GM12878 (cell line): Measurements from ENCODE around the gene SPAG9. TPM values are rescaled to one million over a fixed set of nuclear protein-coding genes. Genes with fewer than 3 reads are reported as not detected.

Experiments
- CREM ChIP-seq: IDR thresholded peaks from 2 replicates; pipeline ENCODE4 v1.6.1; 2014; ENCODE audit warnings: antibody characterized with exemption, low read depth
- IRF4 ChIP-seq: IDR thresholded peaks from 2 replicates; pipeline ENCODE4 v1.6.1; 2011; ENCODE audit warnings: low read depth, low read length
- JUNB ChIP-seq: IDR thresholded peaks from 2 replicates; pipeline ENCODE4 v1.6.1; 2016; ENCODE audit warnings: antibody characterized with exemption, mild to moderate bottlenecking
- POLR2AphosphoS5 ChIP-seq: IDR thresholded peaks from 2 replicates; pipeline ENCODE4 v1.6.1; 2011; ENCODE audit warnings: mild to moderate bottlenecking, low read length, inconsistent platforms
- RAD21 ChIP-seq: IDR thresholded peaks from 2 replicates; pipeline ENCODE4 v1.6.1; 2011; ENCODE audit warnings: mild to moderate bottlenecking, low read depth, low read length, moderate library complexity; ENCODE audit not compliant: insufficient read depth
- SMC3 ChIP-seq: IDR thresholded peaks from 2 replicates; pipeline ENCODE4 v1.6.1; 2011; ENCODE audit warnings: low read length, improper control_type of control experiment, borderline replicate concordance
- YY1 ChIP-seq: IDR thresholded peaks from 2 replicates; pipeline ENCODE4 v1.6.1; 2011; ENCODE audit warnings: low read depth, mild to moderate bottlenecking, low read length
- ZNF384 ChIP-seq: IDR thresholded peaks from 2 replicates; pipeline ENCODE4 v1.6.1; 2012; ENCODE audit warnings: low read depth, mild to moderate bottlenecking, low read length, improper control_type of control experiment, borderline replicate concordance
- polyA plus RNA-seq, 11 experiments: library from polyadenylated mRNA; depleted of rRNA in 4 of 11; unstranded in 6 of 11; stranded (reverse) in 5 of 11; fragments of >200 nt; fragmentation: Nextera tagmentation in 4 of 11; fragmentation: Illumina TruSeq in 1 of 11; extraction: Ambion mirVana in 4 of 11; extraction: Trizol in 1 of 11; gene quantifications; 1 replicate in 1 of 11; 2 replicates in 10 of 11; pipeline versions ENCODE4 v1.2.1 to v1.2.3, GENCODE V29; 2011 to 2016; ENCODE audit warnings: inconsistent platforms in 2 of 11, missing spikeins in 2 of 11, low read depth in 1 of 11
- total RNA-seq, 4 experiments: library from RNA; depleted of rRNA in 3 of 4; stranded (reverse); fragments of >200 nt in 3 of 4; fragmentation: Illumina TruSeq in 1 of 4; extraction: Trizol in 1 of 4; gene quantifications; 2 replicates each; pipeline versions ENCODE4 v1.2.1 to v1.2.3, GENCODE V29; 2013 to 2021
- TF ChIP-seq, protein P1 (sequence below): IDR thresholded peaks from 2 replicates; pipeline ENCODE4 v1.6.1; 2011; ENCODE audit warnings: borderline replicate concordance, low read depth, mild to moderate bottlenecking, moderate library complexity, low read length; ENCODE audit not compliant: insufficient read depth, poor library complexity, severe bottlenecking
- TF ChIP-seq, protein P2 (sequence below): fragments of 450-650 bp; formaldehyde crosslinking; IDR thresholded peaks from 2 replicates; pipeline ENCODE4 v1.4.0; 2022; ENCODE audit warnings: mild to moderate bottlenecking, moderate library complexity
- TF ChIP-seq, protein P3 (sequence below): fragments of 450-650 bp; IDR thresholded peaks from 2 replicates; pipeline ENCODE4 v1.6.1; 2016; ENCODE audit warnings: mild to moderate bottlenecking
- TF ChIP-seq, protein P4 (sequence below), 3 experiments: IDR thresholded peaks in 2 of 3; conservative IDR thresholded peaks in 1 of 3; 2 replicates each; pipeline ENCODE4 v1.5.1; 2011; ENCODE audit warnings: low read depth in 3 of 3, low read length in 3 of 3, mild to moderate bottlenecking in 3 of 3, control low read depth in 2 of 3, moderate library complexity in 2 of 3, inconsistent platforms in 1 of 3, mixed read lengths in 1 of 3; ENCODE audit not compliant: control insufficient read depth in 2 of 3, insufficient read depth in 1 of 3; ENCODE audit errors: extremely low read depth in 1 of 3
- TF ChIP-seq, protein P5 (sequence below): IDR thresholded peaks from 2 replicates; pipeline ENCODE4 v1.6.1; 2012; ENCODE audit warnings: low read depth, low read length, improper control_type of control experiment

SPAG9 gene
- total and polyA plus RNA-seq, 10 of the 15 experiments (the other 5 are each of a cell fraction or from before 2014, with no cell fraction given), result 6.6 to 42.0 (median 24.9) TPM

DNA sequence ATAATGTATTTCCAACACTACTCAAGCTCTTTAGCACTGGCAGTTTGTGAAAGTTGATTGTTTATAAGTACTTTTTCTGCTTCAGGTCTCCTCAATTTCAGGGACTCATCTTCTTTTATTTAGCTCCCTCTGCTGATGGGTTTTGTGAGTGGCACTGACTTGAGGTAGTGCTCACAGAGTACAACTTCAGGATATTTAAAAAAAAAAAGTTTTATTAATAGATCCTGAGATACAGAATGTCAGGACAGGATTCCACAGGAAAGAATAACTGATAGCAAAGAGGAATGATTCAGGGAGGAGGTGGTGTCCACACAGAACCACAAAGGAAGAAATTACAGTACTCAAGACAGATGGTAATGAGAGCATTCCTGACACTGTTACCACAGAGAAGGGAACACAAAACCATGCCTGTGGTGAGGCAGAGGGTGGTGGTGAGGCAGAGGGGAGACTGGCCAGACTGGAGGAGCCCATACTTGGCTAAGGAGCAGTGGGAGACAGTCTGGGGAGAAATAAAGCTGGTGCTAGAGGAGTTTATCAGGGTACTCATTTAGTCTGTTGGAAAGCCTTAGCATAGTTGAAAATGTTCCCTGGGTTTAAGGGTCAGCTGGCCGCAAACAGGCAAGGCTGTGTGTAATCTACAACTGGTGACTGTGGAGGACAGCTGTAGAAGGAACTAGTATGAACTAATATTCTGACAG is 63.7 kb downstream of the SPAG9 start (continued):
- no peak for TF ChIP-seq IRF4
- no peak for TF ChIP-seq POLR2AphosphoS5
- 0 out of 2 replicates have a peak, but pooled peaks have one; percentile 19 for TF ChIP-seq YY1
- TF ChIP-seq, protein P1, sequence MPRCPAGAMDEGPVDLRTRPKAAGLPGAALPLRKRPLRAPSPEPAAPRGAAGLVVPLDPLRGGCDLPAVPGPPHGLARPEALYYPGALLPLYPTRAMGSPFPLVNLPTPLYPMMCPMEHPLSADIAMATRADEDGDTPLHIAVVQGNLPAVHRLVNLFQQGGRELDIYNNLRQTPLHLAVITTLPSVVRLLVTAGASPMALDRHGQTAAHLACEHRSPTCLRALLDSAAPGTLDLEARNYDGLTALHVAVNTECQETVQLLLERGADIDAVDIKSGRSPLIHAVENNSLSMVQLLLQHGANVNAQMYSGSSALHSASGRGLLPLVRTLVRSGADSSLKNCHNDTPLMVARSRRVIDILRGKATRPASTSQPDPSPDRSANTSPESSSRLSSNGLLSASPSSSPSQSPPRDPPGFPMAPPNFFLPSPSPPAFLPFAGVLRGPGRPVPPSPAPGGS, result no peak
- TF ChIP-seq, protein P2, sequence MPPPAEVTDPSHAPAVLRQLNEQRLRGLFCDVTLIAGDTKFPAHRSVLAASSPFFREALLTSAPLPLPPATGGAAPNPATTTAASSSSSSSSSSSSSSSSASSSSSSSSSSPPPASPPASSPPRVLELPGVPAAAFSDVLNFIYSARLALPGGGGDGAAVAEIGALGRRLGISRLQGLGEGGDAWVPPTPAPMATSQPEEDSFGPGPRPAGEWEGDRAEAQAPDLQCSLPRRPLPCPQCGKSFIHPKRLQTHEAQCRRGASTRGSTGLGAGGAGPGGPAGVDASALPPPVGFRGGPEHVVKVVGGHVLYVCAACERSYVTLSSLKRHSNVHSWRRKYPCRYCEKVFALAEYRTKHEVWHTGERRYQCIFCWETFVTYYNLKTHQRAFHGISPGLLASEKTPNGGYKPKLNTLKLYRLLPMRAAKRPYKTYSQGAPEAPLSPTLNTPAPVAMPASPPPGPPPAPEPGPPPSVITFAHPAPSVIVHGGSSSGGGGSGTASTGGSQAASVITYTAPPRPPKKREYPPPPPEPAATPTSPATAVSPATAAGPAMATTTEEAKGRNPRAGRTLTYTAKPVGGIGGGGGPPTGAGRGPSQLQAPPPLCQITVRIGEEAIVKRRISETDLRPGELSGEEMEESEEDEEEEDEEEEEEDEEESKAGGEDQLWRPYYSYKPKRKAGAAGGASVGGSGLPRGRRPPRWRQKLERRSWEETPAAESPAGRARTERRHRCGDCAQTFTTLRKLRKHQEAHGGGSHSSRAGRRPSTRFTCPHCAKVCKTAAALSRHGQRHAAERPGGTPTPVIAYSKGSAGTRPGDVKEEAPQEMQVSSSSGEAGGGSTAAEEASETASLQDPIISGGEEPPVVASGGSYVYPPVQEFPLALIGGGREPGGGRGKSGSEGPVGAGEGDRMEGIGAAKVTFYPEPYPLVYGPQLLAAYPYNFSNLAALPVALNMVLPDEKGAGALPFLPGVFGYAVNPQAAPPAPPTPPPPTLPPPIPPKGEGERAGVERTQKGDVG (CRISPR knock-in tag), result no peak
- TF ChIP-seq, protein P3, sequence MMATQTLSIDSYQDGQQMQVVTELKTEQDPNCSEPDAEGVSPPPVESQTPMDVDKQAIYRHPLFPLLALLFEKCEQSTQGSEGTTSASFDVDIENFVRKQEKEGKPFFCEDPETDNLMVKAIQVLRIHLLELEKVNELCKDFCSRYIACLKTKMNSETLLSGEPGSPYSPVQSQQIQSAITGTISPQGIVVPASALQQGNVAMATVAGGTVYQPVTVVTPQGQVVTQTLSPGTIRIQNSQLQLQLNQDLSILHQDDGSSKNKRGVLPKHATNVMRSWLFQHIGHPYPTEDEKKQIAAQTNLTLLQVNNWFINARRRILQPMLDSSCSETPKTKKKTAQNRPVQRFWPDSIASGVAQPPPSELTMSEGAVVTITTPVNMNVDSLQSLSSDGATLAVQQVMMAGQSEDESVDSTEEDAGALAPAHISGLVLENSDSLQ, result peak; percentile 28; the same call in 1 of the 2 replicates
- no peak for TF ChIP-seq CREM
- TF ChIP-seq JUNB, result no peak
- TF ChIP-seq RAD21, result peak; percentile 87
- TF ChIP-seq, protein P4, sequence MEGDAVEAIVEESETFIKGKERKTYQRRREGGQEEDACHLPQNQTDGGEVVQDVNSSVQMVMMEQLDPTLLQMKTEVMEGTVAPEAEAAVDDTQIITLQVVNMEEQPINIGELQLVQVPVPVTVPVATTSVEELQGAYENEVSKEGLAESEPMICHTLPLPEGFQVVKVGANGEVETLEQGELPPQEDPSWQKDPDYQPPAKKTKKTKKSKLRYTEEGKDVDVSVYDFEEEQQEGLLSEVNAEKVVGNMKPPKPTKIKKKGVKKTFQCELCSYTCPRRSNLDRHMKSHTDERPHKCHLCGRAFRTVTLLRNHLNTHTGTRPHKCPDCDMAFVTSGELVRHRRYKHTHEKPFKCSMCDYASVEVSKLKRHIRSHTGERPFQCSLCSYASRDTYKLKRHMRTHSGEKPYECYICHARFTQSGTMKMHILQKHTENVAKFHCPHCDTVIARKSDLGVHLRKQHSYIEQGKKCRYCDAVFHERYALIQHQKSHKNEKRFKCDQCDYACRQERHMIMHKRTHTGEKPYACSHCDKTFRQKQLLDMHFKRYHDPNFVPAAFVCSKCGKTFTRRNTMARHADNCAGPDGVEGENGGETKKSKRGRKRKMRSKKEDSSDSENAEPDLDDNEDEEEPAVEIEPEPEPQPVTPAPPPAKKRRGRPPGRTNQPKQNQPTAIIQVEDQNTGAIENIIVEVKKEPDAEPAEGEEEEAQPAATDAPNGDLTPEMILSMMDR (IDR thresholded peaks at IDR 0.05 in 2 of 3, conservative IDR thresholded peaks at IDR 0.05 in 1 of 3; ENCODE audit: control insufficient read depth in 2 of 3, extremely low read depth in 1 of 3, insufficient read depth in 1 of 3, low read depth in 3 of 3, low read length in 3 of 3), result peak; percentile 57 to 71 (median 71)
- peak; percentile 84 for TF ChIP-seq SMC3
- 0 out of 2 replicates have a peak, but pooled peaks have one; percentile 32 for TF ChIP-seq ZNF384
- TF ChIP-seq, protein P5, sequence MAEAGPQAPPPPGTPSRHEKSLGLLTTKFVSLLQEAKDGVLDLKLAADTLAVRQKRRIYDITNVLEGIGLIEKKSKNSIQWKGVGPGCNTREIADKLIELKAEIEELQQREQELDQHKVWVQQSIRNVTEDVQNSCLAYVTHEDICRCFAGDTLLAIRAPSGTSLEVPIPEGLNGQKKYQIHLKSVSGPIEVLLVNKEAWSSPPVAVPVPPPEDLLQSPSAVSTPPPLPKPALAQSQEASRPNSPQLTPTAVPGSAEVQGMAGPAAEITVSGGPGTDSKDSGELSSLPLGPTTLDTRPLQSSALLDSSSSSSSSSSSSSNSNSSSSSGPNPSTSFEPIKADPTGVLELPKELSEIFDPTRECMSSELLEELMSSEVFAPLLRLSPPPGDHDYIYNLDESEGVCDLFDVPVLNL, result no peak
